GM23338 (cell line): ENCODE results near the gene CENPB.

Source experiments
- EZH2 ChIP-seq: fragments of 200-600 bp; sonication (generic); IDR thresholded peaks from one replicate; pipeline ENCODE4 v1.8.0; 2017; ENCODE audit warnings: antibody characterized with exemption, mild to moderate bottlenecking, low read depth; ENCODE audit not compliant: unreplicated experiment
- EZH2phosphoT487 ChIP-seq: fragments of 200-600 bp; sonication (generic); IDR thresholded peaks from one replicate; pipeline ENCODE4 v1.8.1; 2018; ENCODE audit warnings: antibody characterized with exemption; ENCODE audit not compliant: unreplicated experiment
- JUNB ChIP-seq: IDR thresholded peaks from one replicate; pipeline ENCODE4 v1.6.1; 2016; ENCODE audit warnings: antibody characterized with exemption; ENCODE audit not compliant: unreplicated experiment
- POLR2AphosphoS5 ChIP-seq: IDR thresholded peaks from 2 replicates; pipeline ENCODE4 v1.6.1; 2016; ENCODE audit warnings: antibody characterized with exemption, low read depth
- STAT1 ChIP-seq: IDR thresholded peaks from one replicate; pipeline ENCODE4 v1.6.1; 2016; ENCODE audit warnings: antibody characterized with exemption; ENCODE audit not compliant: unreplicated experiment
- ZNF114 ChIP-seq: fragments of 250-450 bp; sonication (Bioruptor Pico); IDR thresholded peaks from 2 replicates; pipeline ENCODE4 v1.5.0; 2020; ENCODE audit warnings: mild to moderate bottlenecking, moderate library complexity
- TF ChIP-seq, protein P1 (sequence below), 2 experiments: fragments of 200-600 bp in 1 of 2; sonication (generic) in 1 of 2; conservative IDR thresholded peaks; 2 replicates each; pipeline versions ENCODE4 v1.5.1 to v1.6.1; 2016 to 2017; ENCODE audit warnings: antibody characterized with exemption in 2 of 2, low read depth in 2 of 2, mild to moderate bottlenecking in 2 of 2, moderate library complexity in 1 of 2
- TF ChIP-seq, protein P2 (sequence below): IDR thresholded peaks from one replicate; pipeline ENCODE4 v1.6.1; 2018; ENCODE audit warnings: antibody characterized with exemption; ENCODE audit not compliant: unreplicated experiment
- TF ChIP-seq, protein P3 (sequence below): IDR thresholded peaks from 2 replicates; pipeline ENCODE4 v1.6.1; 2016; ENCODE audit warnings: antibody characterized with exemption

DNA sequence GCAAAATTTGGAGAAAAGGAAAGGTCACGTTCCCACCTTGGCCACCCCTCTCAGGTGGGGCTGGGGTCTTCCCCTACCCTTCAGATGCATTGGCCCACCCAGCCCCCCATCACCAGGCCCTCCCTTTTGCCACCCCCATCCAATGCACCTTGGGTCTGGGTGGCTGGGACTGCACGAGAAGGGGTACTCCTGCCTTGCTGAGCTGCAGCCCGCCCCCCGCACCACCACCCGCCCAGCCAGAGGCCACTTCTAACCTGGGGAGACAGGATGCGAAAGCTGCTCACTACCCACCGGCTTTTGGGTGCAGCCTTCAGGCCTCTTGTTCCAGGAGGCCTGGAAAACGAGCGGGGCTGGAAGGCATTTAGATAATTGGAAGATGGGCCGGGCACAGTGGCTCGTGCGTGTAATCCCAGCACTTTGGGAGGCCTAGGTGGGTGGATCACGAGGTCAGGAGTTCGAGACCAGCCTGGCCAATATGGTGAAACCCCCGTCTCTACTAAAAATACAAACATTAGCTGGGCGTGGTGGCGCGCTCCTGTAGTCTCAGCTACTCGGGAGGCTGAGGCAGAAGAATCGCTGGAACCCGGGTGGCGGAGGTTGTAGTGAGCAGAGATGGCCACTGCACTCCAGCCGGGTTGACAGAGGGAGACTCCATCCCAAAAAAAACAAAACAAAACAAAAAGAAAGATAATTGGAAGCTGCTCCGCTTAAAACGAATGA is 8.3 kb upstream of the CENPB start:
- TF ChIP-seq POLR2AphosphoS5, result no peak
- TF ChIP-seq, protein P1, sequence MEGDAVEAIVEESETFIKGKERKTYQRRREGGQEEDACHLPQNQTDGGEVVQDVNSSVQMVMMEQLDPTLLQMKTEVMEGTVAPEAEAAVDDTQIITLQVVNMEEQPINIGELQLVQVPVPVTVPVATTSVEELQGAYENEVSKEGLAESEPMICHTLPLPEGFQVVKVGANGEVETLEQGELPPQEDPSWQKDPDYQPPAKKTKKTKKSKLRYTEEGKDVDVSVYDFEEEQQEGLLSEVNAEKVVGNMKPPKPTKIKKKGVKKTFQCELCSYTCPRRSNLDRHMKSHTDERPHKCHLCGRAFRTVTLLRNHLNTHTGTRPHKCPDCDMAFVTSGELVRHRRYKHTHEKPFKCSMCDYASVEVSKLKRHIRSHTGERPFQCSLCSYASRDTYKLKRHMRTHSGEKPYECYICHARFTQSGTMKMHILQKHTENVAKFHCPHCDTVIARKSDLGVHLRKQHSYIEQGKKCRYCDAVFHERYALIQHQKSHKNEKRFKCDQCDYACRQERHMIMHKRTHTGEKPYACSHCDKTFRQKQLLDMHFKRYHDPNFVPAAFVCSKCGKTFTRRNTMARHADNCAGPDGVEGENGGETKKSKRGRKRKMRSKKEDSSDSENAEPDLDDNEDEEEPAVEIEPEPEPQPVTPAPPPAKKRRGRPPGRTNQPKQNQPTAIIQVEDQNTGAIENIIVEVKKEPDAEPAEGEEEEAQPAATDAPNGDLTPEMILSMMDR (conservative IDR thresholded peaks at IDR 0.05; ENCODE audit: low read depth in 2 of 2), result no peak
- no peak for TF ChIP-seq STAT1
- TF ChIP-seq, protein P2, sequence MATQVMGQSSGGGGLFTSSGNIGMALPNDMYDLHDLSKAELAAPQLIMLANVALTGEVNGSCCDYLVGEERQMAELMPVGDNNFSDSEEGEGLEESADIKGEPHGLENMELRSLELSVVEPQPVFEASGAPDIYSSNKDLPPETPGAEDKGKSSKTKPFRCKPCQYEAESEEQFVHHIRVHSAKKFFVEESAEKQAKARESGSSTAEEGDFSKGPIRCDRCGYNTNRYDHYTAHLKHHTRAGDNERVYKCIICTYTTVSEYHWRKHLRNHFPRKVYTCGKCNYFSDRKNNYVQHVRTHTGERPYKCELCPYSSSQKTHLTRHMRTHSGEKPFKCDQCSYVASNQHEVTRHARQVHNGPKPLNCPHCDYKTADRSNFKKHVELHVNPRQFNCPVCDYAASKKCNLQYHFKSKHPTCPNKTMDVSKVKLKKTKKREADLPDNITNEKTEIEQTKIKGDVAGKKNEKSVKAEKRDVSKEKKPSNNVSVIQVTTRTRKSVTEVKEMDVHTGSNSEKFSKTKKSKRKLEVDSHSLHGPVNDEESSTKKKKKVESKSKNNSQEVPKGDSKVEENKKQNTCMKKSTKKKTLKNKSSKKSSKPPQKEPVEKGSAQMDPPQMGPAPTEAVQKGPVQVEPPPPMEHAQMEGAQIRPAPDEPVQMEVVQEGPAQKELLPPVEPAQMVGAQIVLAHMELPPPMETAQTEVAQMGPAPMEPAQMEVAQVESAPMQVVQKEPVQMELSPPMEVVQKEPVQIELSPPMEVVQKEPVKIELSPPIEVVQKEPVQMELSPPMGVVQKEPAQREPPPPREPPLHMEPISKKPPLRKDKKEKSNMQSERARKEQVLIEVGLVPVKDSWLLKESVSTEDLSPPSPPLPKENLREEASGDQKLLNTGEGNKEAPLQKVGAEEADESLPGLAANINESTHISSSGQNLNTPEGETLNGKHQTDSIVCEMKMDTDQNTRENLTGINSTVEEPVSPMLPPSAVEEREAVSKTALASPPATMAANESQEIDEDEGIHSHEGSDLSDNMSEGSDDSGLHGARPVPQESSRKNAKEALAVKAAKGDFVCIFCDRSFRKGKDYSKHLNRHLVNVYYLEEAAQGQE, result no peak
- TF ChIP-seq EZH2, result no peak
- no peak for TF ChIP-seq EZH2phosphoT487
- TF ChIP-seq ZNF114 (CRISPR knock-in tag), result no peak
- TF ChIP-seq JUNB, result no peak
- TF ChIP-seq, protein P3, sequence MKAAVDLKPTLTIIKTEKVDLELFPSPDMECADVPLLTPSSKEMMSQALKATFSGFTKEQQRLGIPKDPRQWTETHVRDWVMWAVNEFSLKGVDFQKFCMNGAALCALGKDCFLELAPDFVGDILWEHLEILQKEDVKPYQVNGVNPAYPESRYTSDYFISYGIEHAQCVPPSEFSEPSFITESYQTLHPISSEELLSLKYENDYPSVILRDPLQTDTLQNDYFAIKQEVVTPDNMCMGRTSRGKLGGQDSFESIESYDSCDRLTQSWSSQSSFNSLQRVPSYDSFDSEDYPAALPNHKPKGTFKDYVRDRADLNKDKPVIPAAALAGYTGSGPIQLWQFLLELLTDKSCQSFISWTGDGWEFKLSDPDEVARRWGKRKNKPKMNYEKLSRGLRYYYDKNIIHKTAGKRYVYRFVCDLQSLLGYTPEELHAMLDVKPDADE, result no peak
